Anterior cingulate cortex (tissue), 58 donors: Measurements from ENCODE around the gene MIEN1.
A peak's percentile ranks its signal among the peaks of the same experiment; 100 is the strongest.
"Not testable (repeated sequence)": the region's sequence is repeated elsewhere in the genome, so short reads cannot be mapped to it uniquely, and the experiment has no call there.

Experiments
- DNase-seq, 58 donors: peaks; one replicate each; lab custom pipeline; 2025; lab: John Stamatoyannopoulos, UW

Gene MIEN1, protein sequence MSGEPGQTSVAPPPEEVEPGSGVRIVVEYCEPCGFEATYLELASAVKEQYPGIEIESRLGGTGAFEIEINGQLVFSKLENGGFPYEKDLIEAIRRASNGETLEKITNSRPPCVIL

DNA sequence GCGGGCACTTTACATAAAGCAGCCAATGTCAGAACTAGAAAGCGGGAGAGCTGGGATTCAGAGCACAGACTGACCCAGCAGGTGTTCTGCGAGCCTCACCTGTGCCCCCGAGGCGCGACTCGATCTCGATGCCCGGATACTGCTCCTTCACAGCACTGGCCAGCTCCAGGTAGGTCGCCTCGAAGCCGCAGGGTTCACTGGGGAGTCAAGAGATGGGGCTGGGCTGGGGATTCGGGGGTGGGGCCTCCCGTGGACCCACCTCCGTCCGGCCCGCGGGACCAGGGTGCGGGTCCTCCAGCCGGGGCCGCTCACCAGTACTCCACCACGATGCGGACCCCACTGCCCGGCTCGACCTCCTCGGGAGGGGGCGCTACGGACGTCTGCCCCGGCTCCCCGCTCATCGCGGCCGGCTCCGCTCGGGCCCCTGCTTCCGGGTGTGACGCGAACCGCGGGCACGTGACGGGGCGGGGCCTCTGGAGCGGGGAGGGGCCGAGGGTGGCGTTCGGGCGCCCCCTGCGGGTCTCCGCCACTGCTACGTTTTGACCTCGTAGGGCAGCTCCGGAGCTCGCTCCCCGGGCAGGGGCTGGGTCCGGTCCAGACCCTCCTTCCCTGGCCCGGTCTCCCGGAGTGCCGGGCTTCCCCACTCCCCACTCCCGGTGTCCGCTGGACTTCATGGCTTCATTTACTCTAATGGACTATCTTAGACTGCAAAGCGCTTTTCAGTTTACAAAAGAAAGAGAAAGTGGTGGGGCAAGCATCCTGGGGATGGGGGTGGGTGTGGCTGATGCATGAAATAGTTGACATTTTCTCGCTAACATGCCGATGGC is at the start of gene MIEN1:
TSS of gene MIEN1 (minus strand) at position 438 of the 827 bp plus-strand sequence. CDS start at position 401, 37 bp downstream.
- peak; percentile 37 to 94 (median 82) for DNase-seq

DNA sequence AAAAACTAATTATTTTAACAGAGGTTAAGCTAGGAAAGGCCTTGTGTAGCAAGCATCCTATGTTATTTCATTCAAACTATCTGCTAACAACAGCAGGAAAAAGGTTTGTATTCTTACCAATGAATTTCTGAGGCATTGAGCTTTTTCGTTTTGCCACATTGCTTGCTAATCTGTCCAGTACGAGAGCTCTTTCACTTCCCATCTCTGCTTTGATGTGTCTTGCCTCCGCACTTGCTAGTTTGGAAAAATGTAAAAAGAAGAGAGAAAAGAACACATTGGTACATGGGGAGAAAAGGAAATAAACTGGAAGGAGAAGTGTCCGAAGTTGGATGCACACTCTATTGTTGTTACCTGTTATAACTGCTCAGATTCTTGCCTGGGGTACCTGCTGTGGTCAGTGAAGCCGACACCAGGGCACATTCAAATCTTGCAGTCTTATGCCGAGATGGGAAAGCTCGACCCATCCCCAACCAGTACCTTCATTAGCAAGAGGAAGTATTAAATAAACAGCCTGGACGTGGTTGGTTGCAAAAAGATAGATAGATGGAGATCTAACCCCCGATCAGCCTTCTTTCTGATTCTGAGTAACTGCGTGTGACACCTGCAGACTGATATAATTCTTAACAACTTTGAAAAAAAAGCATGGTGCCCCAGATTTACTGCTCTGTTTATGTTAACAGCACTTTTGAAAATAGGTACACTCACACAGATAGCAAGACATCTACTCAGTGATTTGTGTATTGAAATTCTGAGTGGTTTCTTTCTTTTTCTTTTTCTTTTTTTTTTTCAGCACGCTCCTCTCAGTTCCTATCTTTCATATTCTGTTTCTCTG is 47.4 kb upstream of the MIEN1 start:
- DNase-seq, result no peak

DNA sequence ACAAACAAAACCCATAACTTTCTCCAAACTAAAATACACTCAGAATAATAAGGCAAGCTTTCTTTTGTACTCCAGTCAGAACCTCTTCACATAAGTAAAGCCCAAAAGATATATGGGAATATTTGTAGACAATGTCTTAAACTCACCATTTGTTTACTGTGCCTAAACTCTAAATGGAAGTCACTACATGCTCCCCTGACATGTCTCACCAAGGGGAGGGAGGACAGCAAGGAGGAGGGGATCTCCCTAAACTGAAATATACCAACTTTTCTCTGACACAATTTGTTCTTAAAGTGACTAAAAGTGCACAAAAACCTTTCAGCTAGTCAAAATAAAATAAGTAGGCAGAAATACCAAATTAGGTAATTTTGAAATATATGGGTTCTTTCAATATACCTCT is 45.9 kb upstream of the MIEN1 start:
- DNase-seq, result no peak

DNA sequence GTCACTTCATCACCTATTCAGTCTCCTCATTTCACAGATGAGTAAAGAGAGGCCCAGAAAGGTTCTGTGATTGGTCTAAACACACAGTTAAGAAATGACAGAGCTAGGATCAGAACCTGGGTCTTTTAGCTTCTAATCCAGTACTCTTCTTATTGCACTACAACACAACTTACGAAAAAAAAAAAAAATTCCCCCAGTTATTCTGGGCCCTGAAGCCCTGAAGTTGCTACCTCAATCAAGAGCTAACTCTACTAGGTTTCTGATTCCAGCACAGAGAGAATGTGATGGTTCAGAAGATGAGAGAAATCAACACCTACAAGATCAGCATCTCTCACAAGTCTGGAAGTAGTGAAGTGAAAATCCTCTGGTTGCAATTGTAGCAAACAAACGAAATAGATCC is 44.7 kb upstream of the MIEN1 start:
- no peak for DNase-seq

DNA sequence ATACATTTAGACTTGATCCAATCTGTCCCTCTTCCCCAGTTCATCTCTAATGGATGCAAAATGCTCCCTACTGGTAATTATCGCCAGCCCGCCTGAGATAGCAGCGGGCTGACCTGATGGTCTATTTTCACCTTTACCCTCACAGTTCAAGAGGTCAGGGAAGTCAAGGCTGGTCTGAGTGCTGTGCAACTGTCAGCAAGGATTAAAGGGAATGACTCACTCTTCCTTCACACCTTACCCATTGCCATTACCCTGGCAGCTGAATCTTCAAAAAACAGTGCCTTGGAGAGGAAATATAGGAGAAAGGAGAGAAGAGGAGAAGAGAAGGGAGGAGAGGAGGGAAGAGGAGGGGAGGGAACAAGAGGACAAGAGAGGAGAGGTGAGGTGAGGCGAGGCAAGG is 43.7 kb upstream of the MIEN1 start:
- DNase-seq, result no peak

DNA sequence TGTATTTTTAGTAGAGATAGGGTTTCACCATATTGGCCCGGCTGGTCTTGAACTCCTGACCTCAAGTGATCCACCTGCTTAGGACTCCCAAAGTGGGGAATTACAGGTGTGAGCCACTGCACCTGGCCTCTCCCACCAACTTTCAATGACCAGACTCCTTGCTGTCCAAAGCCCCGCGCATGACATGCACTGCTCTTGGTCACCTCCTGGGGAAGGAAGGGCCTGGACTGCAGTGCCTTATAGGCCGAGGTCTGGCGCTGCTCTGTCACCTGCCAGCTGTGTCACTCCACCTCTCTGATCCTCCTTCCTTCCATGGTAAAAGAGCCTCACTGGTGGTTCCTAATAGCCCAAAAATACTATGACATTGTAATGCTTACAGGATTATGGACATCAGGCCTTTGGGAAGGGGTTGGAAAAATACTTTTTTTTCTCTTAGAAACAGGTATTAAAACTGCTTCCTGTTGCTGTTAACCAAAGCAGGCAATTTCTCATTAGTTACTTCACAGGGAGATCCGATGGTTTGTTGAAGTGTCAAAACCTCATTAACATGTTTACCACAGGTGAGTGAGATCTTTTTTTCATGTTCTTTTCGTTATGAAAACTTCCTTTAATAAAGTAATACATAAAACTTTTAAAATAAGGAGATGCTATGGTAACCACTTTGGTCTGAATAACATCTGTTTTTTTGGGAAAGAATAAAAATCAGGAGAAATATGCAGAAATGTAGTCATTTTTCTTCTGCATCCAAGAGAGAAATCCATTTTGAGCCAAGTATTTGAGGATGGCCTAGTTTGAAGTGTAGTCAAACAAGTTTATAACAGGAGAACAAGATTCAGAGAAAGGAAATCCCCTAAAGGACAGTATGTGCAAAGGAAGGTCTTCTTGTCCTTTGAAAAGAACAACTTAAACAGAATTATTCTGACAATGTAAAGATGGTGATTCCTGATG is 42.9 kb upstream of the MIEN1 start:
- DNase-seq, result no peak

DNA sequence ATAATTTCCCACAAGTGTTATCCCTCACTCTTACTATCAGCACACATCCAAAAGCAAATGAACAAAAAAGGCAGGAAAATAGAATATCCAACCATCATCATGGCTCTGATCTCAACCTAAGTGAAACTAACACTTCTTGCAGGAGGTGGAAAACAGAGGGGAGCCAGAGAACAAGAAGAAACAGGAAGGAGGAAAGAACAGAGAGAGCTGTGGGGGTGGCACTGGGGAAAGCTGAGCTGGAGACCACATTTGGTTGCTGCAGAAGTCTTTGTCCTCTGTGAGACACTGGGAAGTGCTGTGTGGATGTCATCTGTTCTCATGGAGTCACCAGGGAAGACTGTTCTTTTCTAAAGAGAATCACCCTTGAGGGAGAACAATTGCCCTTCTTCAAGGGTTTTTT is 42.1 kb upstream of the MIEN1 start:
- DNase-seq, result peak in 15 of 58 donors; percentile 4 to 72 (median 20)

DNA sequence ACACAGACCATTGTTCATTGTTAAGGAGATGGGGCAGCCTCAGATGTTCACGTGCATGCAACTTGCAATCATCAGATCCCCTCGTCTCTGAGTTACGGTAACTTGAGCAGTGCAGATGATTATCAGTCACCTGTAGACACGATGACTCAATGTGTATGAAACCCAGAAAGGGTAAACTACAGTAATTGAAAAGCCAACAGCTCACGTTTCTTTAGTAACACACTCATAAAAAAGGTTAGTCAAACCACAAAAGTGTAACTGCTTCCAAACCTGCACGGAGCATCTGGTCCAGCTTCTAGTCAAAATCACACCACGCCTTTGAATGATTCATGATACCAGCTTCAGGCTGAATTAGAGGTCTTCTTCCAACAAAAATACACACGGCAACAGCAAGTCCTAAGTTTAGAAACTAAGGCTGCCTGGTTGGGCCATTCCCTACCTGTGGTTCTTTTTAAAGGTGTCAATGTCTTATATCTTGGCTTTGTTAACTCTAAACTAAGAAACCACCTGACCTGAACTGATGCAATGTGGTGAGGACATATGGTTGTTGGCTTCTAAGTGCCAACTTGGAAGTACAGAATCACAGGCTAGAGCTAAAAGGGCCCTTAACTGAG is 39.7 kb upstream of the MIEN1 start:
- DNase-seq, result peak in 2 of 58 donors; percentile 9 to 54

DNA sequence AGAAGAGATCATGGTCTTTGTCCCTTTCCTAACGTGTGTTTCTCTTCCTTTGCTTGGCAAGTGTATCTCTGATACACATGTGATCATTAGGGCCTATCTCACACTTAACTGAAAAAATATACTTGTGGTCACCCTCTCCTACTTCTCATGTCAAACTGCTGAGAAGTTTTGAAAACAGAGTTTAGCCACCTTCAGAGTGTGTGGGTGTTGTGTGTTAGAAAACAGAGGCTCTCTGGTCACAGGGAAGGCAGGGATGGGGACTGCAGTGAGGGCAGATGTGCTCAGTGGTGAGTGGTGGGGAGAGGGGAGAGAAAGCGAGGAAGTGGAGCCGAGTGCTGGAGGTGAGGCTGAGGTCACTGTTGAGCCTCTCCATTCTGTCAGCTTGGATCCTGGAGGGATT is 36.8 kb upstream of the MIEN1 start:
- DNase-seq, result no peak

DNA sequence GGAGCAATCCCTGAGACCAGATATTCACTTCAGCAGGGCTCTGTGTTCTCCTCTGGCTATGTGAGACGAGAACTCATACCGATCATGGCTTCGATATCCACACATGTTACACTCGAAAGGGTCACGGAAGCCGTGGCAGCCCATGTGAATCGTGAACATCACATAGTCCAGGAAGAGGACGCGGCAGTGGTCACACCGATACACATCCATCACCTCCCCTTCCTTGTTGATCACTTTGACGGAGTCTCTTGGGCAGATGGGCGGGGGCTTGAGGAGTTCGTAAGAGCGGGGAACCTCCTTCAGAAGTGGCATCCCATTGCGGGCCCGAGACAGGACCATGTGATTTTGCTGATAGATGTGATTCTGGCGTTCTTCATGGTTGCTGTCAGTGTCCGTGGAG is 35.4 kb upstream of the MIEN1 start:
- DNase-seq, result no peak

DNA sequence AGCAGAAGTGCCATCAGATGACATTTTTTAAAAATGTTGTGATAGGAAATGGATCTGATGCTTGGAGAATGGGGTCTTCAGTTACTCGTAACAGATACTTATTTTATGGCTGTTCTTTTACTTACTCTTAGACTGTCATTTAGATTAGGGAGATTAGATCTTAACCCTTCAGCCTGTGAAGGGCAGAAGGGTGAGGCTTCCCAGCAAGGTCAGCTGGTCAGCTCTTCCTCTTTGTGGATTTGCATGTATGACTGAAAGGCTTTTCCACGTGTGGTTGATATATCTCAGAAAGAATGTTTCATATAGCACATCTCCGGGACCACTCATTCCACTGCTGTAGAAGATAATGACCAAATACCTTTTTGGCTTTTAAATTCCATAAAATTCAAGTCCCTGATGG is 34.8 kb upstream of the MIEN1 start:
- DNase-seq, result no peak

DNA sequence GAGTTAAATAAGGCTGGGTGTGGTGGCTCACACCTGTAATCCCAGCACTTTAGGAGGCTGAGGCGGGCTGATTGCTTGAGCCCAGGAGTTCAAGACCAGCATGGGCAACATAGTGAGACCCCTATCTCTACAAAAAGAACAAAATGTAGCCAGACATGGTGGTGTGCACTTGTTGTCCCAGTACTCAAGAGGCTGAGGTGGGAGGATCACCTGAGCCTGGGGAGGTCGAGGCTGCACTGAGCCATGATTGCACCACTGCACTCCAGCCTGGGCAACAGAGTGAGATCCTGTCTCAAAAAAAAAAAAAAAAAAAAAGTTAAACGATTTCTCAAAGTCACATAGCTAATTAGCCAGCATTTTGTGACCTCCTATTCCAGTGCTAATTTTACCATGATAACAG is 33.8 kb upstream of the MIEN1 start:
- DNase-seq, result not testable (repeated sequence)

DNA sequence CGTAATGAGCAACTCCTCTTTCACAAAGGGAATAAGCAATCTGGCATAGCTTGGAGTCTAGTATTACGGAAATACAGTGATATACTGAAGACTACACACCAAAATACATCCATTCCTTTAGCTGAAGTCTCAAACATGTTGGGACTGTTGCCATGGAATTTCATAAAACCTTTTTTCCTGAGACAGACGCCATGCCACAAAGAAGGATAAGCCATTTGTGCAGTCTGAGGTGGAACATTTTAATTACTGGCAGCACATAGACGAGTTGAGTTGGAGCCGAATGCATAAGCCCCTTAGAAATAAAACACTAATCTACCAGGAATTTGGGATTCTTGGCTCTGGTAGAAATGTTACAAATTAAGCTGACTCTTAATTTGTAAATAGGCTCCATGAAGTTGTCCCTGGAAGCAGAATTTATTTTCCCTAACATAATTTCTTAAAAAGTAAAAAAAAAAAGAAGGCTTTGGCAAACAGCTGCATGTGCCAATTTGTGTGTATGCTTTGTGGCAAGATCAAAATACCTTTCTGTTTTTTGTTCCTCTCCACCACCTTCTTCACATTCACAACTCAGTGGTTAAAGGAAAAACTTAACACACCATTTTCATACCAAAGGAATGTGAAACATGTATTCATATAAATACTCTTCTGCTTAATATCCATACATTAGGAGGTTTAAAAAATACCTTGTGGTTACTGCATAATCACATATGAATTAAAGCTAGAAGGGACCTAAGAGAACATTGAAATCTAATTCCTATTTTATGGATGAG is 32.9 kb upstream of the MIEN1 start:
- peak in 1 of 58 donors; percentile 17 for DNase-seq

DNA sequence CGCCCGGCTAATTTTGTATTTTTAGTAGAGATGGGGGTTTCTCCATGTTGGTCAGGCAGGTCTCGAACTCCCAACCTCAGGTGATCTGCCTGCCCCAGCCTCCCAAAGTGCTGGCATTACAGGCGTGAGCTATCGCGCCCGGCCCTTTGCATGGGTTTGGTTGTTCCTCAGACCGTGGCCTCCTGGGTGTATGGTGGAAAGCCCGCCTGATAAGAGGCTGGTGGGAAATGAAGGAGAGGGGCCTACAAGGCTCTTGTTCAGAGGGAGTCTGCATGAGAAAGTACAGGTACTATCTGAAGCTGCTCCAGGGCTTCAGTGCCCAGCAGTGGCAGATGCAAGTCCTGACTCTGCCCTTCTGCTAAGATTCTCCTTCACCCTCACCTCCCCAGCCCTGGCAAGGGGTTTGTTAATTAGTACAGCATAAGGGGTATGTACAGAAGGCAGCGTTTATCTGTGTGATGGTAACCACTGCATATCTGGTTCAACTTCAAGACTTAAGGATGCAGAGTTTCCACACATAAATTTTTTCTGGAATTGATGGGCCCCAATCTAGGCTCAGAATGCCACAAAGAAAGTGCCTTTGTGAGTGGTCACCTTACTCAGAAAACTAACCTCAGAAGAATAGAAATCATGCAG is 31.6 kb upstream of the MIEN1 start:
- no peak for DNase-seq

DNA sequence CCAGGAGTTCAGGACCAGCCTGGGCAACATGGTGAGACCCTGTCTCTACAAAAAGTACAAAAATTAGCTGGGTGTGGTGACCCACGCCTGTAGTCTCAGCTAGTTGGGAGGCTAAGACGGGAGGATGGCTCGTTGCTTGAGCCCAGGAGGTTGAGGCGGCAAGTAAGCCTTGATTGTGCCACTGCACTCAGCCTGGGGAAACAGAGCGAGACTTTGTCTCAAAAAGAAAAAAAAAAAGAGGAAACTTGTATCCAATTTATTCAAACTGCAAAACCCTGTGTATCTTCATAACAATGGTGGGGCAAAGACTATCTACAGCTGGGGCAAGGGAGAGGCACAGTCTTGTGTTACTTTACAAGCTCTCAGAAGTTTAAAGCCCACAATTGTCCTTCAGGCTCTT is 28.9 kb upstream of the MIEN1 start:
- DNase-seq, result no peak

DNA sequence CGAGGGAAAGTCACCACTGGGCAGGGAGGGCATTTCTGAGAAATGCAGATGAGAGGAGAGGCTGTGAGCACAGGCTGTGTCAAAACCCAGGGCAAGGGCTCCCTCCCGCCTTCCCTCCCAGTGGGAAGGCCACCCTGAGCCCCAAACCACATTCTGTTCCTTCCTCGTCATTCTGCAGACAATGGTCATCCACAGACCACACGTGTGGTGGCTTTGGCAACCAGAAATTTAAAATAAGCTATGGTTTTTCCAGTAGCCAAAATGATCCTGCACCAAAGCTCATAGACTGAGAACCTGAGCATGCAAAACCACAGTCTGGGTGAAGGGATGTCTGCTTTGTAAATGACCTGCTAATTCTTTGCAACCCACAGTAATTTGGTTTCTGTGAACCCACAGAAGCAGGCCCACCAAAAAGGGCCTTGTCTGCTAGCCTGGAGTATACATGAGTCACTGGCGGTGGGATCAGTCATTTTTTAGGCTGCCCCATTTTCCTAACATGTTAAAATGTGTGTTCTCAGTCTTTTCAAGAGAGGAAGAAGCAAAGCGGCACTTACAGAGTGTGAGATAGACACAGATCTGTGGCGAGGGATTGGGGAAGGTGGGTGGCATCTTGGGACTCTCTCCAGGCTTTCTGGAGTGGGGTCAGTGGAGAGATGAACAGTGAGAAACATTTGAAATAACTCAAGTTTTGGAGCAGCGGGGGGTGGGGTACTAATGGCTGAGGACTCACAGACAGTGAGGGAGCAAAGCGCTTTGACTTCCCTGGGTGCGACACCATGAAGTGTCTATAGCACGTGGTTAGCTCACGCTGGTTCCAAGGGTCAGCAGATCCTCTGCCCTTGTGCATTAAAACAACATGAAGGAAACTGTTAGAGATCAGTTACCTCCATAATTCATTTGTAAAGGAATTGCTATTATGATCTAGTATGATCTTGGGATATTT is 27.9 kb upstream of the MIEN1 start:
- DNase-seq, result no peak

DNA sequence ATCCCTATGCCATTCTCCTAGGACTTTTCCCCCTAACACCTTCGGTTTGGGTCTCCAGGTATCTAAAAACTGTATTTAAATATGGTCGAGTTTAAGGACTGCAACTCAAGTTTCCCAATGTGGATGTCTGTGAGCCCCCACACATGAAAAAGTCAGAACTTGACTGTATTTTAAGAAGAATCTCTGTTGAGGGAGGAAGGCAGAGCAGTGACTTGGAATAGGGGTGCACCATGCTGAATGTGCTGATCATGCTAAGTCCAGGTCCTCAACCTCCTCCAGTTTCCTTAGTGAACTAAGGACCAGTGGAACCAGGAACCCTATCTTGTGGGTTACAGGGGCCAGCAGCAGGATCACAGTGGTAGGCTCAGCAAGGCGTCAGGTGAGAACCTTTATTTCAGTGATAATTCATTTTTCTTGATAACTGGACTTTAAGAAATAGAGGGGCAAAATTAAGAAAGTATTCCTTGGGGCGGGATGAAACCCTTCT is 26.9 kb upstream of the MIEN1 start:
- no peak for DNase-seq
